Astrocyte of the spinal cord (primary cell): ENCODE data around the gene GAS7.
A peak's percentile ranks its signal among the peaks of the same experiment; 100 is the strongest.
"Not testable (repeated sequence)": the region's sequence is repeated elsewhere in the genome, so short reads cannot be mapped to it uniquely, and the experiment has no call there.

Experiments
- DNase-seq: peaks from one replicate; pipeline ENCODE4 v3.0.0; 2011; ENCODE audit warnings: low read depth, low spot score
- H3K4me3 ChIP-seq: 2 replicates; pipeline ENCODE4 v1.5.1; 2011; ENCODE audit warnings: low read depth, mild to moderate bottlenecking, low read length, moderate library complexity
- in situ Hi-C: cut with HindIII; loops from 2 replicates; pipeline ENCODE4 v1.10.0; 2017; ENCODE audit warnings: low sequenced_read_pairs
- TF ChIP-seq, protein P1 (sequence below): IDR thresholded peaks from 2 replicates; pipeline ENCODE4 v1.5.1; 2012; ENCODE audit warnings: low read depth, mild to moderate bottlenecking, low read length, inconsistent platforms

The GAS7 gene

DNA sequence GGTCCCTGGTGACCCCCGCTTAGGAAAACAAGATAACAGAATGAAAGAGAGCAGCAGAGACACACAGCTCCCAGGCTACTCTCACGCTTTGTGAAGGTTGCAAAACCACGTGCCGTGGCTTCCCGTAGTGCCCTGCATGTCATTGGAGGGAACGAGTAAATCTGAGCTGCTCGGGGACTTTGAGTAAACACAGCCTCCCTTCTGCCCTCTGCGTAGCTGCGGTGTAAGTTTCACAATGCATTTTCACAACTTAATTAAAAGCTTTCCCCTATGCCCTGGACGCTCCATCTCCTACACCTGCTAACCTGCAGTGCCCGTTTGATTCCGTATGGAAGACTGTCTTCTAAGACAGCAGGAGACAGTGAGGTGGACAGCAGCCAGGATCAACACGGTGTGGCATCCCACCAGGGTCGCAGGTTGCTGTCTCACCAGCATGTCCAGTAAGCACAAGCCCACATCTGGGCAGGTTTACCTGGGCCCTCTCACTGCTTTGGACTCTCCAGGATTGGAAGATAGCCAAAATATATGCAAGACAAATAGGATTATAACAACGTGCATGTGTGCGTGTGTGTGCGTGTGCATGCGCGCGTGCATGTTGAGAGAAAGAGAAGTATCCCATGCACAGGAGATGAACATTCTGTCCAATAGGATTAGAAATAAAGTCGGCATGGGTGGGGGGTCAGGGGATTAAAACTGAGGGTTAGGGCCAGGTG lies 177.0 kb downstream of the GAS7 start:
- in situ Hi-C loops: no loop called here
- H3K4me3 ChIP-seq: no peak overlapping the region
- peak; percentile 1 for DNase-seq
- TF ChIP-seq, protein P1, sequence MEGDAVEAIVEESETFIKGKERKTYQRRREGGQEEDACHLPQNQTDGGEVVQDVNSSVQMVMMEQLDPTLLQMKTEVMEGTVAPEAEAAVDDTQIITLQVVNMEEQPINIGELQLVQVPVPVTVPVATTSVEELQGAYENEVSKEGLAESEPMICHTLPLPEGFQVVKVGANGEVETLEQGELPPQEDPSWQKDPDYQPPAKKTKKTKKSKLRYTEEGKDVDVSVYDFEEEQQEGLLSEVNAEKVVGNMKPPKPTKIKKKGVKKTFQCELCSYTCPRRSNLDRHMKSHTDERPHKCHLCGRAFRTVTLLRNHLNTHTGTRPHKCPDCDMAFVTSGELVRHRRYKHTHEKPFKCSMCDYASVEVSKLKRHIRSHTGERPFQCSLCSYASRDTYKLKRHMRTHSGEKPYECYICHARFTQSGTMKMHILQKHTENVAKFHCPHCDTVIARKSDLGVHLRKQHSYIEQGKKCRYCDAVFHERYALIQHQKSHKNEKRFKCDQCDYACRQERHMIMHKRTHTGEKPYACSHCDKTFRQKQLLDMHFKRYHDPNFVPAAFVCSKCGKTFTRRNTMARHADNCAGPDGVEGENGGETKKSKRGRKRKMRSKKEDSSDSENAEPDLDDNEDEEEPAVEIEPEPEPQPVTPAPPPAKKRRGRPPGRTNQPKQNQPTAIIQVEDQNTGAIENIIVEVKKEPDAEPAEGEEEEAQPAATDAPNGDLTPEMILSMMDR: no peak

DNA sequence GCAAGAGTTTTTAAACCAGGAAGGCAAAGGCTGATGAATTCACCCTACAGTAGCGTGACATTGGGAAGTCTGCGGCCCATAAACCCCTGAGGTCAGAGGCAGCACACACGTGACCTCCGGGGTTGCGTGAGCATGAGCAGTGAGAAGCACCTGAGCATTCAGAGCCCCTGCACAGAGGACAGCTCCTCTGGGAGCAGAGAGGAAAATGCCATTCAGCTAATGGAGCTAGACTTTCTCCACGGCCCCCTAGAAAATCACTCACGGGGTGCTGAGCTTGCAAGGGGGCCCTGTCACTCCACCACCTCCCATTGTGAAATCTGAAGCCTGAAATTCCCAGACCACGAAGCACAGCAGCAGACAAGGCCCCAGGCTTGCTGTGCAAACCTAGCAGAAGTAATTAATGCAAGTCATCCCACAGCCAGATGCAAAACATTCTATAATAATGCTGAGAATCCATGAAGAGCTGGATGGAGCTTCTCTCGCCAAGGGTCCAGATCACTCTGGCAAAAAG lies 178.4 kb downstream of the GAS7 start:
- TF ChIP-seq, protein P1: no peak
- H3K4me3 ChIP-seq: no peak overlapping the region
- in situ Hi-C loops: no loop called here
- no peak for DNase-seq

DNA sequence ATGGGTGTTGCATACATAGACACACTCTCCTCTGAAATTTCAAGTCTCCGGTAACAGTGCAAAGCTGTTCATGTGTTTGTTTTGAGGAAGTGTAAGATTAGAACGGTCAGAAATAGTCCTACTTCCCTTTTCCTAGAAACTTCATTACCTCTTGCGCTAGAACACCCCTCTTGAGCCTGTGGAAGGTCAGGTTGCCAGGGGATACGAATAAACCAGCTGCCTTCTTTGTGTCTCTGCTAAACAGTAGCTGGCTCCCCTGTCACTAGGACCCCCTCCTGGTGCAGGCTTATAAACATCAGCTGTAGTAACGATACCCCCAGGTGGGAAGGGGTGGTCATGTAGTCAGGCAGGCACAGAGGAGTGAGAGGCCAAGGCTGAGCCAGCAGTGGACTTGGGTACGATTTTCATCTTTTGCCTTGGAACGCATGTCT lies 179.9 kb downstream of the GAS7 start:
- in situ Hi-C loops: no loop called here
- TF ChIP-seq, protein P1: no peak

DNA sequence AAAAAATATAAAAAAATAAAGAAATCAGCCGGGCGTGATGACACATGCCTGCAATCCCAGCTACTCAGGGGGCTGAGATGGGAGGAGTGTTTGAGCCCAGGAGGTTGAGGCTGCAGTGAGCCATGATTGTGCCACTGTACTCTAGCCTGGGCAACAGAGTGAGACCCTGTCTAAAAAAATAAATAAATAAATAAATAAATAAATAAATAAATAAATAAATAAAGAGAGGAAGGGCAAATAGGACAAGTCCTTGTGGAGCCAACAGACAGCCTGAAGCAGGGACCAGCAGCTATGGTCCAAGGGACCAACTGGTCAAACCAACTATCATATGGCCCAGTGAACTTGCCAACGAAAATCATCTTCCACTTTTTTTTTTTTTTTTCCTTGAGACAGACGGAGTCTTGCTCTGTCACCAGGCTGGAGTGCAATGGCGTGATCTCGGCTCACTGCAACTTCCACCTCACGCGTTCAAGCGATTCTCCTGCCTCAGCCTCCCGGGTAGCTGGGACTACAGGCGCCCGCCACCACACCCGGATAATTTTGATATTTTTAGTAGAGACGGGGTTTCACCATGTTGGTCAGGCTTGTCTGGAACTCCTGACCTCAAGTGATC lies 181.3 kb downstream of the GAS7 start:
- in situ Hi-C loops, DNase-seq, H3K4me3 ChIP-seq: not testable (repeated sequence)

More for the DNA sequence above, 179.9 kb downstream of the GAS7 start:
- H3K4me3 ChIP-seq: no peak overlapping the region
- DNase-seq: no peak

DNA sequence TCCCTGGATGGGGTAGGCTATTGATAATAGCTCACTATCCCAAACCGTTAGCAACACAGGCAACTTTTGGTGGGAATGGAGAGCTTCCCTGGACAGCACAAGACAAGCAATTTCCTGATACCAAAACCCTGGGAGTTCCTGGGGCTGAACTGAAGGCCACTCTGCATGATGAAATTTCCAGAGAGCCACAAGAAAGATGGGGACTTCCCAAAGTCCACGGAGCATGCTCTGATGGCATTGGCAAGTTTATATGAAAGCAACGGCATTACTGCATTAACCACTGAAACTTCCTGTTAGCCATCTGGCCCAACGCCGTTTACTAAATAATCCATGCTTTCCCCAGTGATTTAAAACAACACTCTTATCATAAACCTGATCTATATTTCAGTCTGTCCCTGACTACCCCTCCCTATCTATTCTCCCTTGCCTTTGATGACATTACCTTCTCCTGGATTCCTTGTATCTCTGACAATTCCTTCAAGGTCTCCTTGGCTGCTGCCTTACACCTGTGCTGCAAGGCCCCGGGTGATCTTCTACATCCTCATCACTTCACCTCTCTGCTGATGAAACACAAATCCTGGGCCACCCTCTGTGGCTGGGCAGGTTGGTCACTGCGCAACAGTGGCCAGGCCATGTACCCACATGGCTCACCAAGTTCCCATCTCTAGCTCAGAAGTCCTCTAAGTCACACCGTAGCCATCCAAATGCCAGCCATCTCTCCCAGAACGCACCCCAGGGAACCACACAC lies 184.9 kb downstream of the GAS7 start:
- no peak overlapping the region for H3K4me3 ChIP-seq
- in situ Hi-C loops: no loop called here
- TF ChIP-seq, protein P1: no peak
- no peak for DNase-seq

DNA sequence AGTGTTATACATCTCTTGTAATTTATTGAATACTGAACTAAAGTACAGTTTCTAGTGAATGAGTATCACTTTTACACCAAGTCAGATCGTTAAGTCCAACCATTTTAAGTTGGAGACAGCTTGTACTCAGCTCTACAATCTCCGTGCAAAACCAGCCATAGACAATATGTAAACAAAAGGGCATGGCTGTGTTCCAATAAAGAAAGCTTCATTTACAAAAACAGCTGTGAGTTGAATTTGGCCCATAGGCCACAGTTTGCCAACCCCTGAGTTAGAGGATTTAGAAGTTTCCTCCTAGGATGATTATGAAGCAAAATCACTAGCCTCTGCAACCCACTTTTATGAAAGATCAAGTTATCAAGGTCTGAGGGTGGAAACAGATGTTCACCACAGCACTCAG lies 187.7 kb downstream of the GAS7 start:
- no peak overlapping the region for H3K4me3 ChIP-seq
- in situ Hi-C loops: no loop called here
- DNase-seq: no peak
- TF ChIP-seq, protein P1: no peak
